AG10803 (cell line): ENCODE data around the gene GTF2A1L.

Source experiments
- DNase-seq: peaks from one replicate; pipeline ENCODE4 v3.0.0; 2010; ENCODE audit warnings: low read depth
- H3K4me3 ChIP-seq: 2 replicates; pipeline ENCODE4 v1.5.1; 2011; ENCODE audit warnings: mild to moderate bottlenecking, low read length, control low read depth
- CTCF ChIP-seq: conservative IDR thresholded peaks from 2 replicates; pipeline ENCODE4 v1.5.1; 2011; ENCODE audit warnings: mild to moderate bottlenecking, low read length, control low read depth, inconsistent platforms

Gene GTF2A1L

GRCh38 chr2:48728840-48729239 is 111.2 kb downstream of the GTF2A1L start:
- DNase-seq: no peak
- no peak overlapping the region for H3K4me3 ChIP-seq
- TF ChIP-seq CTCF: no peak
